Small intestine (tissue), 7 donors: ENCODE measurements around the gene NMRAL1. TPM values are rescaled to one million over a fixed set of nuclear protein-coding genes. Genes with fewer than 3 reads are reported as not detected.
A peak's percentile ranks its signal among the peaks of the same experiment; 100 is the strongest.

Experiments used
- DNase-seq, 2 donors: peaks; one replicate each; pipeline versions ENCODE4 v3.0.0 to v3.0.0-alpha.2; 2013
- FAIRE-seq: peaks from 2 replicates; lab custom pipeline; 2012; peaks lifted over from hg19 to GRCh38; lab: Jason Lieb, UNC
- H3K27ac ChIP-seq, 3 donors: one replicate each; pipeline ENCODE4 v1.5.1; 2013; ENCODE audit warnings: low read length in 2 of 3, mild to moderate bottlenecking in 2 of 3, control low read depth in 1 of 3, inconsistent platforms in 1 of 3, low read depth in 1 of 3, moderate library complexity in 1 of 3
- H3K27me3 ChIP-seq, 3 donors: one replicate each; pipeline ENCODE4 v1.6.1; 2013; ENCODE audit warnings: low read length in 3 of 3, inconsistent platforms in 1 of 3; ENCODE audit not compliant: control insufficient read depth in 3 of 3, insufficient read depth in 3 of 3
- H3K36me3 ChIP-seq, 3 donors: one replicate each; pipeline ENCODE4 v1.6.1; 2013; ENCODE audit warnings: low read length in 3 of 3, inconsistent platforms in 1 of 3, low read depth in 1 of 3, mild to moderate bottlenecking in 1 of 3, moderate library complexity in 1 of 3; ENCODE audit not compliant: control insufficient read depth in 3 of 3, insufficient read depth in 2 of 3
- H3K4me1 ChIP-seq, 3 donors: one replicate each; pipeline ENCODE4 v1.6.1; 2013; ENCODE audit warnings: low read length in 2 of 3, inconsistent platforms in 1 of 3, low read depth in 1 of 3, mild to moderate bottlenecking in 1 of 3, moderate library complexity in 1 of 3; ENCODE audit not compliant: control insufficient read depth in 3 of 3, insufficient read depth in 2 of 3
- H3K4me3 ChIP-seq, 3 donors: one replicate each; pipeline ENCODE4 v1.5.1; 2013; ENCODE audit warnings: low read length in 3 of 3, control low read depth in 1 of 3, inconsistent platforms in 1 of 3, low read depth in 1 of 3, mild to moderate bottlenecking in 1 of 3, moderate library complexity in 1 of 3
- H3K9me3 ChIP-seq, 2 donors: one replicate each; pipeline ENCODE4 v1.6.1; 2013; ENCODE audit warnings: low read depth in 1 of 2, low read length in 1 of 2; ENCODE audit not compliant: control insufficient read depth in 2 of 2, insufficient read depth in 1 of 2
- WGBS, 3 donors: extraction: QIAGEN DNeasy Blood & Tissue Kit; methylation state at CpG; one replicate each; pipeline ENCODE4 v1.1.7; 2013; 5-methylcytosine and 5-hydroxymethylcytosine counted together
- polyA plus RNA-seq, 4 donors: library from polyadenylated mRNA; stranded (reverse) in 3 of 4; unstranded in 1 of 4; fragments of 200-250 nt in 3 of 4; fragments of 120-200 nt in 1 of 4; gene quantifications; one replicate each; pipeline versions ENCODE4 v1.2.1 to v1.2.3, GENCODE V29; 2013
- donor health status: healthy with polysubstance abuse.
- donor health status: control.
- donor health status: control.
- donor health status: Bipolar disorder and iron deficiency.
- donor health status: healthy.

NMRAL1 gene
- polyA plus RNA-seq, 4 donors, result 39.6 to 70.9 (median 56.0) TPM

- no peak for DNase-seq
- Histone ChIP-seq H3K27me3 (no peaks in the 10 kb centered on the region), H3K36me3 (peaks cover 7 to 69% (median 14%) of the 10 kb centered on the region in 3 donors), H3K27ac (peak overlapping the region in 1 of 3 donors; percentile 85), H3K4me3 (no peak overlapping the region), H3K4me1 (peaks cover 2 to 14% (median 3%) of the 10 kb centered on the region in 3 donors), H3K9me3 (no peaks in the 10 kb centered on the region)
- WGBS, 3 donors, result 86 to 93% (median 89%) methylated on average over 8 of the region's 8 CpGs
- FAIRE-seq, result no peak
Measured at GRCh38 chr16:4412159-4412558, 62.3 kb downstream of the NMRAL1 start.

Other genes starting within 250 kb of the NMRAL1 start
- gene SRL, start 232.5 kb downstream of the NMRAL1 start, polyA plus RNA-seq, result 1 to 10 TPM in 3 of 4 donors, under 1 TPM in 1; 0.45 to 3.2 (median 2.6) TPM
- gene TFAP4, start 201.6 kb downstream of the NMRAL1 start, polyA plus RNA-seq, result 10 to 100 TPM in 2 of 4 donors, 1 to 10 TPM in 2; 4.2 to 15.3 (median 10.1) TPM
- gene GLIS2, start 158.6 kb downstream of the NMRAL1 start, polyA plus RNA-seq, result 10 to 100 TPM in 1 of 4 donors, 1 to 10 TPM in 2, under 1 TPM in 1; 0.22 to 14.3 (median 2.3) TPM
- 10 to 100 TPM; 34.7 to 98.4 (median 69.5) TPM for gene PAM16, start 123.3 kb downstream of the NMRAL1 start, polyA plus RNA-seq
- 10 to 100 TPM in 1 of 4 donors, 1 to 10 TPM in 1, under 1 TPM in 2; 0.45 to 11.4 (median 2.2) TPM for gene VASN, start 102.8 kb downstream of the NMRAL1 start, polyA plus RNA-seq
- gene CORO7, start 58.0 kb downstream of the NMRAL1 start, polyA plus RNA-seq, result 10 to 100 TPM; 27.3 to 49.2 (median 41.6) TPM
- 10 to 100 TPM; 26.7 to 71.4 (median 38.1) TPM for gene DNAJA3, start 48.8 kb downstream of the NMRAL1 start, polyA plus RNA-seq
- 10 to 100 TPM; 42.1 to 89.7 (median 74.6) TPM for gene HMOX2, start 1.8 kb upstream of the NMRAL1 start, polyA plus RNA-seq
- gene CDIP1, start 64.1 kb upstream of the NMRAL1 start, polyA plus RNA-seq, result 10 to 100 TPM; 26.5 to 49.9 (median 42.3) TPM
- under 1 TPM in 2 of 4 donors, not detected in 2; 0.03 to 0.07 TPM for gene C16orf96, start 81.7 kb upstream of the NMRAL1 start, polyA plus RNA-seq
- gene UBALD1, start 140.3 kb upstream of the NMRAL1 start, polyA plus RNA-seq, result 10 to 100 TPM; 21.7 to 29.7 (median 26.6) TPM
- gene MGRN1, start 150.2 kb upstream of the NMRAL1 start, polyA plus RNA-seq, result 10 to 100 TPM; 21.1 to 52.1 (median 25.6) TPM
- gene NUDT16L1, start 218.9 kb upstream of the NMRAL1 start, polyA plus RNA-seq, result 10 to 100 TPM; 44.5 to 73.1 (median 54.8) TPM